CD4-positive, alpha-beta T cell treated with Interleukin-4 for 4 hours (primary cell): ENCODE data around the gene PITPNM1.
"Not testable (repeated sequence)": the region's sequence is repeated elsewhere in the genome, so short reads cannot be mapped to it uniquely, and the experiment has no call there.

ENCODE experiments used
- DNase-seq: peaks from one replicate; pipeline ENCODE4 v3.0.0-alpha.2; 2020

PITPNM1 gene

GRCh38 chr11:67486481-67487195, 18.5 kb downstream of the PITPNM1 start:
- DNase-seq = no peak

- peak; percentile 54 for DNase-seq
Observed at GRCh38 chr11:67485873-67486361, 19.2 kb downstream of the PITPNM1 start.

- DNase-seq = peak; percentile 62
Observed at GRCh38 chr11:67484847-67485311, 20.3 kb downstream of the PITPNM1 start.

GRCh38 chr11:67483831-67484665, 21.1 kb downstream of the PITPNM1 start:
- peak; percentile 51 for DNase-seq

- peak; percentile 98 for DNase-seq
Observed at GRCh38 chr11:67482827-67483798, 22.1 kb downstream of the PITPNM1 start, which contains the start of gene AIP. TSS of gene AIP (plus strand) at chr11:67483026. CDS start at chr11:67483159, 133 bp downstream.

- peak; percentile 45 for DNase-seq
Observed at GRCh38 chr11:67482275-67482826, 22.8 kb downstream of the PITPNM1 start.

GRCh38 chr11:67477344-67478050, 27.7 kb downstream of the PITPNM1 start:
- not testable (repeated sequence) for DNase-seq

- not testable (repeated sequence) for DNase-seq
Observed at GRCh38 chr11:67476692-67477091, 28.5 kb downstream of the PITPNM1 start.

GRCh38 chr11:67472882-67473281, 32.3 kb downstream of the PITPNM1 start:
- no peak for DNase-seq

GRCh38 chr11:67470337-67471002, 34.7 kb downstream of the PITPNM1 start:
- DNase-seq = no peak

- DNase-seq = no peak
Observed at GRCh38 chr11:67469508-67469811, 35.7 kb downstream of the PITPNM1 start.

GRCh38 chr11:67468759-67469507, 36.2 kb downstream of the PITPNM1 start, which contains the start of gene TMEM134:
TSS of gene TMEM134 (minus strand) at chr11:67469251. CDS start at chr11:67469192, 59 bp downstream.
- peak; percentile 91 for DNase-seq

GRCh38 chr11:67468456-67468758, 36.8 kb downstream of the PITPNM1 start:
- no peak for DNase-seq

- no peak for DNase-seq
Observed at GRCh38 chr11:67468056-67468455, 37.1 kb downstream of the PITPNM1 start.

- DNase-seq = no peak
Observed at GRCh38 chr11:67466962-67467771, 38.0 kb downstream of the PITPNM1 start.

- no peak for DNase-seq
Observed at GRCh38 chr11:67466367-67466766, 38.8 kb downstream of the PITPNM1 start.

GRCh38 chr11:67465530-67465929, 39.6 kb downstream of the PITPNM1 start:
- not testable (repeated sequence) for DNase-seq

- DNase-seq = no peak
Observed at GRCh38 chr11:67465189-67465510, 40.0 kb downstream of the PITPNM1 start.

GRCh38 chr11:67464411-67465188, 40.6 kb downstream of the PITPNM1 start:
- DNase-seq = peak; percentile 93
